ENCODE measurements around the gene PLCG2. TPM values are rescaled to one million over a fixed set of nuclear protein-coding genes. Genes with fewer than 3 reads are reported as not detected.

PLCG2 gene
- total RNA-seq, 4 donors from 2014 or later: 30.5 to 243 (median 56.2) TPM

- H3K27ac ChIP-seq: peak overlapping the region; percentile 25 to 81 (median 56)
- no peaks in the 10 kb centered on the region for H3K9me3 ChIP-seq
- H3K36me3 ChIP-seq: no peaks in the 10 kb centered on the region
- TF ChIP-seq CTCF (IDR thresholded peaks at IDR 0.05): no peak
- no peak for TF ChIP-seq POLR2A (IDR thresholded peaks at IDR 0.05)
- H3K27me3 ChIP-seq: no peaks in the 10 kb centered on the region
- H3K4me3 ChIP-seq: no peak overlapping the region
- H3K4me1 ChIP-seq: peaks cover 0 to 37% (median 2%) of the 10 kb centered on the region in 4 donors
- DNase-seq: peak in 2 of 3 donors; percentile 85 to 89
These were observed 29.9 kb downstream of the PLCG2 start for GRCh38 chr16:81808933-81809480.

GRCh38 chr16:81809567-81809966 lies 30.5 kb downstream of the PLCG2 start:
- no peaks in the 10 kb centered on the region for H3K36me3 ChIP-seq
- H3K27me3 ChIP-seq: no peaks in the 10 kb centered on the region
- no peak for TF ChIP-seq CTCF (IDR thresholded peaks at IDR 0.05)
- H3K9me3 ChIP-seq: no peaks in the 10 kb centered on the region
- peak overlapping the region; percentile 19 to 81 (median 48) for H3K27ac ChIP-seq
- DNase-seq: no peak
- no peak overlapping the region for H3K4me3 ChIP-seq
- H3K4me1 ChIP-seq: peaks cover 0 to 40% (median 2%) of the 10 kb centered on the region in 4 donors

GRCh38 chr16:81810361-81810760 lies 31.3 kb downstream of the PLCG2 start:
- no peak for DNase-seq
- Histone ChIP-seq H3K4me1 (peaks cover 0 to 48% (median 2%) of the 10 kb centered on the region in 4 donors), H3K27me3 (no peaks in the 10 kb centered on the region), H3K36me3 (no peaks in the 10 kb centered on the region), H3K4me3 (no peak overlapping the region), H3K9me3 (no peaks in the 10 kb centered on the region), H3K27ac (peak overlapping the region in 2 of 4 donors; percentile 72 to 81)
- TF ChIP-seq CTCF (IDR thresholded peaks at IDR 0.05): no peak
- TF ChIP-seq POLR2A (IDR thresholded peaks at IDR 0.05): no peak

- Histone ChIP-seq H3K27ac (peak overlapping the region in 3 of 4 donors; percentile 52 to 81 (median 72)), H3K4me1 (peaks cover 0 to 44% (median 2%) of the 10 kb centered on the region in 4 donors), H3K36me3 (no peaks in the 10 kb centered on the region), H3K4me3 (no peak overlapping the region), H3K27me3 (no peaks in the 10 kb centered on the region), H3K9me3 (no peaks in the 10 kb centered on the region)
- TF ChIP-seq POLR2A (IDR thresholded peaks at IDR 0.05) (no peak), CTCF (IDR thresholded peaks at IDR 0.05) (peak in 1 of 6 experiments; percentile 2)
- peak in 2 of 3 donors; percentile 59 to 66 for DNase-seq
These were observed 31.9 kb downstream of the PLCG2 start for GRCh38 chr16:81810894-81811538.

- H3K4me3 ChIP-seq: no peak overlapping the region
- TF ChIP-seq POLR2A (IDR thresholded peaks at IDR 0.05) (no peak), CTCF (IDR thresholded peaks at IDR 0.05) (no peak)
- H3K9me3 ChIP-seq: no peaks in the 10 kb centered on the region
- peaks cover 0 to 33% (median 2%) of the 10 kb centered on the region in 4 donors for H3K4me1 ChIP-seq
- DNase-seq: no peak
- H3K27ac ChIP-seq: peak overlapping the region in 2 of 4 donors; percentile 57 to 83
- no peaks in the 10 kb centered on the region for H3K36me3 ChIP-seq
- H3K27me3 ChIP-seq: no peaks in the 10 kb centered on the region
These were observed 34.6 kb downstream of the PLCG2 start for GRCh38 chr16:81813648-81814047.

All from Peyer's patch (tissue), 4 donors.